ENCODE results near the gene ASTN2. TPM values are rescaled to one million over a fixed set of nuclear protein-coding genes. Genes with fewer than 3 reads are reported as not detected.

Gene ASTN2
- total and polyA plus RNA-seq, 9 of the 15 experiments (the other 6 are each of a cell fraction or from before 2014, with no cell fraction given) = 0.56 to 3.5 (median 1.9) TPM

DNA sequence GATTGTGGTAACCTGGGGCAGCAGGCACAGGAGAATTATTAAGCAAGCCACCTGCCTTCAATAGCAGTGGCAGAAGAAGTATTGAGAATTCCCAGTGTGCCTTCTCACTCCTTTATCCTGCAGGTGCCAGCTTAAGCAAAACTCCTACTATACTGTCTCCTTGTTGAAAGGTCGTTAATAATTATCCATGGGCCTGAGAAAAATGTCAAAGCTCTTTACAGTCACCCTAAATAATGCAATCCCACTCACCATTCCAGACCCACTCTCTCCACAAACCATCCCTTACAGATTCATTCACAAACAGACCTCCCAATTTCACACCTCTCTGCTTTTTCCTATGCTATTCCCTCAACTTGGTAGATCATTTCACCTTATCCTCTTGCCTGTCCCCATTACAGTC is 889.2 kb downstream of the ASTN2 start:
- Histone ChIP-seq H3K4me3 (no peak overlapping the region), H3K9me1 (ENCODE audit: control insufficient read depth, insufficient read depth, low read length) (no peaks in the 10 kb centered on the region), H2AFZ (ENCODE audit: low read depth, low read length) (no peak overlapping the region), H3K9me3 (replicated peaks; ENCODE audit: control insufficient read depth, insufficient read depth, low read depth, low read length) (no peaks in the 10 kb centered on the region), H3K4me2 (ENCODE audit: insufficient read depth, low read length) (no peak overlapping the region), H3K27me3 (ENCODE audit: control insufficient read depth in 2 of 2, insufficient read depth in 2 of 2, low read length in 2 of 2) (no peaks in the 10 kb centered on the region), H3K9ac (ENCODE audit: insufficient read depth in 1 of 2, low read depth in 2 of 2, low read length in 2 of 2) (no peak overlapping the region), H3K79me2 (ENCODE audit: control insufficient read depth, insufficient read depth, low read length) (no peaks in the 10 kb centered on the region), H3K36me3 (ENCODE audit: control insufficient read depth, insufficient read depth, low read length) (no peaks in the 10 kb centered on the region), H3K27ac (ENCODE audit: extremely low read depth, low read depth, low read length) (no peak overlapping the region), H3K4me1 (replicated peaks in 1 of 2; ENCODE audit: control insufficient read depth in 2 of 2, insufficient read depth in 2 of 2, low read length in 2 of 2) (no peaks in the 10 kb centered on the region), H4K20me1 (replicated peaks; ENCODE audit: control insufficient read depth, insufficient read depth, low read length) (no peaks in the 10 kb centered on the region)
- ATAC-seq = no peak
- in situ Hi-C loops (cut with MboI) (no loop called here), intact Hi-C loops (cut with micrococcal nuclease) (no loop called here)
- no TSS peak for BruUV-seq (replicated peaks)
- no peak for TF ChIP-seq ESRRA (IDR thresholded peaks at IDR 0.05; ENCODE audit: borderline replicate concordance, low read depth)
- no peak for TF ChIP-seq MAFK (IDR thresholded peaks at IDR 0.05; ENCODE audit: low read length)
- no peak for TF ChIP-seq SUPT5H (IDR thresholded peaks at IDR 0.05)
- no peak for TF ChIP-seq NCOA6 (IDR thresholded peaks at IDR 0.05)
- no peak for TF ChIP-seq ZNF785 (CRISPR knock-in tag; IDR thresholded peaks at IDR 0.05)
- TF ChIP-seq, protein P1, sequence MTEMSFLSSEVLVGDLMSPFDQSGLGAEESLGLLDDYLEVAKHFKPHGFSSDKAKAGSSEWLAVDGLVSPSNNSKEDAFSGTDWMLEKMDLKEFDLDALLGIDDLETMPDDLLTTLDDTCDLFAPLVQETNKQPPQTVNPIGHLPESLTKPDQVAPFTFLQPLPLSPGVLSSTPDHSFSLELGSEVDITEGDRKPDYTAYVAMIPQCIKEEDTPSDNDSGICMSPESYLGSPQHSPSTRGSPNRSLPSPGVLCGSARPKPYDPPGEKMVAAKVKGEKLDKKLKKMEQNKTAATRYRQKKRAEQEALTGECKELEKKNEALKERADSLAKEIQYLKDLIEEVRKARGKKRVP (CRISPR knock-in tag; IDR thresholded peaks at IDR 0.05) = no peak
- no peak for TF ChIP-seq MCM2 (IDR thresholded peaks at IDR 0.05; ENCODE audit: low read depth)
- TF ChIP-seq ZFP1 (CRISPR knock-in tag; IDR thresholded peaks at IDR 0.05) = no peak
- no peak for TF ChIP-seq ZNF282 (CRISPR knock-in tag; IDR thresholded peaks at IDR 0.05)
- TF ChIP-seq TEAD1 (CRISPR knock-in tag; IDR thresholded peaks at IDR 0.05) = no peak
- TF ChIP-seq, protein P2, sequence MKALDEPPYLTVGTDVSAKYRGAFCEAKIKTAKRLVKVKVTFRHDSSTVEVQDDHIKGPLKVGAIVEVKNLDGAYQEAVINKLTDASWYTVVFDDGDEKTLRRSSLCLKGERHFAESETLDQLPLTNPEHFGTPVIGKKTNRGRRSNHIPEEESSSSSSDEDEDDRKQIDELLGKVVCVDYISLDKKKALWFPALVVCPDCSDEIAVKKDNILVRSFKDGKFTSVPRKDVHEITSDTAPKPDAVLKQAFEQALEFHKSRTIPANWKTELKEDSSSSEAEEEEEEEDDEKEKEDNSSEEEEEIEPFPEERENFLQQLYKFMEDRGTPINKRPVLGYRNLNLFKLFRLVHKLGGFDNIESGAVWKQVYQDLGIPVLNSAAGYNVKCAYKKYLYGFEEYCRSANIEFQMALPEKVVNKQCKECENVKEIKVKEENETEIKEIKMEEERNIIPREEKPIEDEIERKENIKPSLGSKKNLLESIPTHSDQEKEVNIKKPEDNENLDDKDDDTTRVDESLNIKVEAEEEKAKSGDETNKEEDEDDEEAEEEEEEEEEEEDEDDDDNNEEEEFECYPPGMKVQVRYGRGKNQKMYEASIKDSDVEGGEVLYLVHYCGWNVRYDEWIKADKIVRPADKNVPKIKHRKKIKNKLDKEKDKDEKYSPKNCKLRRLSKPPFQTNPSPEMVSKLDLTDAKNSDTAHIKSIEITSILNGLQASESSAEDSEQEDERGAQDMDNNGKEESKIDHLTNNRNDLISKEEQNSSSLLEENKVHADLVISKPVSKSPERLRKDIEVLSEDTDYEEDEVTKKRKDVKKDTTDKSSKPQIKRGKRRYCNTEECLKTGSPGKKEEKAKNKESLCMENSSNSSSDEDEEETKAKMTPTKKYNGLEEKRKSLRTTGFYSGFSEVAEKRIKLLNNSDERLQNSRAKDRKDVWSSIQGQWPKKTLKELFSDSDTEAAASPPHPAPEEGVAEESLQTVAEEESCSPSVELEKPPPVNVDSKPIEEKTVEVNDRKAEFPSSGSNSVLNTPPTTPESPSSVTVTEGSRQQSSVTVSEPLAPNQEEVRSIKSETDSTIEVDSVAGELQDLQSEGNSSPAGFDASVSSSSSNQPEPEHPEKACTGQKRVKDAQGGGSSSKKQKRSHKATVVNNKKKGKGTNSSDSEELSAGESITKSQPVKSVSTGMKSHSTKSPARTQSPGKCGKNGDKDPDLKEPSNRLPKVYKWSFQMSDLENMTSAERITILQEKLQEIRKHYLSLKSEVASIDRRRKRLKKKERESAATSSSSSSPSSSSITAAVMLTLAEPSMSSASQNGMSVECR (CRISPR knock-in tag; IDR thresholded peaks at IDR 0.05) = no peak
- TF ChIP-seq SP1 (CRISPR knock-in tag; IDR thresholded peaks at IDR 0.05) = no peak
- TF ChIP-seq FOS (IDR thresholded peaks at IDR 0.05; ENCODE audit: extremely low read depth, insufficient read length) = no peak
- TF ChIP-seq ZNF23 (CRISPR knock-in tag; IDR thresholded peaks at IDR 0.05) = no peak
- TF ChIP-seq TCF7 (IDR thresholded peaks at IDR 0.05; ENCODE audit: borderline replicate concordance) = no peak
- WGBS (ENCODE audit: insufficient coverage, low coverage, missing lambda C conversion rate) = 0% methylated on average over 1 of the region's 1 CpG
- ChIA-PET POLR2A (no interaction called here), CTCF (ENCODE audit: low intra/inter-chr PET ratio) (no interaction called here)
- DNase-seq (ENCODE audit: extremely low read depth in 1 of 4, low spot score in 3 of 4) = no peak
- FAIRE-seq = no peak

Measured in K562 (cell line).